ENCODE measurements around the gene XIRP1.

DNA sequence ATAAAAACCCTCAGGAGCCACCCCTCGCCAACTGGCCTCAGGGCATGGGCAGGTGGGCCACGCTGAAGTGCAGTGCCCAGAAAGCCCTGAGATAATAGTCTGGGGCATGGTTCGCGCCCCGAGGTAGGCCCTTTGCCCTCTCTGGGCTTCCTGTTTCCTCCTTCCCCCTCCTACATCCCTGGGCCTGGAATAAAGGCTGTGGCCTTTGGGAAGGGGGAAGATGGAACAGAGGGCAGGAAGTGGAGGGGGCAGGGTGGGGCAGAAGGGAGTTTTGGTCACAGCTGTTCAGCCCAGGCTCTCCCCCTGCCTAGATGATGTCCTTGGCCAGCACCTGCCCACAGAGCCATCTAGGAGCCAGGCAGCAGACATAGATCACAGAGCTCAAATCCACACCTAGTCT, 50.3 kb downstream of the XIRP1 start:
- TF ChIP-seq, protein P1, sequence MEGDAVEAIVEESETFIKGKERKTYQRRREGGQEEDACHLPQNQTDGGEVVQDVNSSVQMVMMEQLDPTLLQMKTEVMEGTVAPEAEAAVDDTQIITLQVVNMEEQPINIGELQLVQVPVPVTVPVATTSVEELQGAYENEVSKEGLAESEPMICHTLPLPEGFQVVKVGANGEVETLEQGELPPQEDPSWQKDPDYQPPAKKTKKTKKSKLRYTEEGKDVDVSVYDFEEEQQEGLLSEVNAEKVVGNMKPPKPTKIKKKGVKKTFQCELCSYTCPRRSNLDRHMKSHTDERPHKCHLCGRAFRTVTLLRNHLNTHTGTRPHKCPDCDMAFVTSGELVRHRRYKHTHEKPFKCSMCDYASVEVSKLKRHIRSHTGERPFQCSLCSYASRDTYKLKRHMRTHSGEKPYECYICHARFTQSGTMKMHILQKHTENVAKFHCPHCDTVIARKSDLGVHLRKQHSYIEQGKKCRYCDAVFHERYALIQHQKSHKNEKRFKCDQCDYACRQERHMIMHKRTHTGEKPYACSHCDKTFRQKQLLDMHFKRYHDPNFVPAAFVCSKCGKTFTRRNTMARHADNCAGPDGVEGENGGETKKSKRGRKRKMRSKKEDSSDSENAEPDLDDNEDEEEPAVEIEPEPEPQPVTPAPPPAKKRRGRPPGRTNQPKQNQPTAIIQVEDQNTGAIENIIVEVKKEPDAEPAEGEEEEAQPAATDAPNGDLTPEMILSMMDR (IDR thresholded peaks at IDR 0.05) = no peak
- no peak for TF ChIP-seq EP300 (IDR thresholded peaks at IDR 0.05; ENCODE audit: low read depth)
- TF ChIP-seq POLR2AphosphoS5 (IDR thresholded peaks at IDR 0.05) = peak in 1 of 3 donors; percentile 70
- peak; percentile 36 for TF ChIP-seq POLR2A (IDR thresholded peaks at IDR 0.05)
